GM23248 (cell line): ENCODE measurements around the gene RNF40.

Source experiments
- EZH2 ChIP-seq: fragments of 200-600 bp; sonication (generic); IDR thresholded peaks from 2 replicates; pipeline ENCODE4 v1.6.1; 2018; ENCODE audit warnings: antibody characterized with exemption, mild to moderate bottlenecking; ENCODE audit not compliant: insufficient read depth, poor library complexity, severe bottlenecking
- EZH2phosphoT487 ChIP-seq: fragments of 200-600 bp; sonication (generic); IDR thresholded peaks from 2 replicates; pipeline ENCODE4 v1.6.1; 2018; ENCODE audit warnings: antibody characterized with exemption, moderate library complexity, mild to moderate bottlenecking, low read depth; ENCODE audit not compliant: insufficient read depth

GRCh38 chr16:30785126-30786106 lies 23.3 kb downstream of the RNF40 start:
- no peak for TF ChIP-seq EZH2
- no peak for TF ChIP-seq EZH2phosphoT487
